Right ventricle myocardium inferior (tissue), 1 donor: ENCODE results near the gene ATG16L2. TPM values are rescaled to one million over a fixed set of nuclear protein-coding genes. Genes with fewer than 3 reads are reported as not detected.

Experiments
- ATAC-seq: fragments of 200-7000 bp; cut with Tn5 transposase; one replicate; pipeline ENCODE4 v1.9.1; 2020; ENCODE audit warnings: mild to moderate bottlenecking, moderate library complexity
- DNase-seq: peaks from one replicate; pipeline ENCODE4 v3.0.0; 2021; ENCODE audit errors: missing footprints
- intact Hi-C: fragments of 100-400 bp; cut with DNase I; formaldehyde crosslinking; loops from one replicate; pipeline ENCODE4 v1.11.0; 2022
- microRNA-seq: library from miRNA; unstranded; fragments of <30 nt; microRNA quantifications from one replicate; pipeline ENCODE4 v1.2.0, GENCODE V29; 2020
- total RNA-seq: library from RNA; stranded (reverse); fragmentation: NEBNext Ultra II Directional; extraction: Animal tissue kit (Norgen Biotek cat#: 25700); gene quantifications from one replicate; pipeline ENCODE4 v1.2.1, GENCODE V29; 2021
- donor health status: DM: no; HTN: yes; CAD: no; lungs with severe emphysema.

ATG16L2 gene
- total RNA-seq, 1 donor from 2014 or later, result 16.5 TPM

GRCh38 chr11:72859126-72859525, 44.9 kb downstream of the ATG16L2 start:
- ATAC-seq, result no peak
- intact Hi-C loops, result no loop called here
- no peak for DNase-seq

GRCh38 chr11:72860010-72860409, 45.8 kb downstream of the ATG16L2 start:
- intact Hi-C loops, result no loop called here
- DNase-seq (no peak), ATAC-seq (no peak)

DNA sequence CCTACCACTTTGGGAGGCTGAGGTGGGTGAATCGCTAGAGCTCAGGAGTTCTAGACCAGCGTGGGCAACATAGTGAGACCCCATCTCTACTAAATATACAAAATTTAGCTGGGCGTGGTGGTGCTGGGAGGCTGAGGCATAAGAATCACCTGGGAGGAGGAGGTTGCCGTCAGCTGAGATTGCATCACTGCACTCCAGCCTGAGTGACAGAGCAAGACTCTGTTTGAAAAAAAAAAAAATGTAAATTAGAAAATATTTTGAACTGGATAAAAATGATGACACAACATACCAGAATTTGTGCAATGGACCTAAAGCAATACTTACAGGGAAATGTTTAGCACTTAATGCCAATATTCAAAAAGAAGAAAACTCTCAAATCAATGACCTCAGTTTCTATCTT, 46.4 kb downstream of the ATG16L2 start:
- ATAC-seq (no peak), DNase-seq (no peak)
- intact Hi-C loops, result no loop called here

DNA sequence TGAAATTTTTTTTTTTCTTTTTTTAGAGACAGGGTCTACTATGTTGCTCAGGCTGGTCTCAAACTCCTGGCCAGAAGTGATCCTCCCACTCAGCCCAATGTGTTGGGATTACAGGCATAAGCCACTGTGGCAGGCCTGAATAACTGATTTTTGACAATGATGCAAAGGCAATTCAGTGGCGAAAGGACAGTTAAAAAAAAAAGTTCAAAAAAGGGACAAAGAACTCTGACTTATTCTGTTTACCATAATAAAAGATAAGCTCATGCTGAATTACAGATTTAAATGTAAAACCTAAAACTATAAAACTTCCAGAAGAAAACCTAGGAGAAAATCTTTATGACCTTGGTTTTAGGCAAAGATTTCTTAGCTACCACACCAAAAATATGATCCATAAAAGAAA, 48.9 kb downstream of the ATG16L2 start:
- ATAC-seq (no peak), DNase-seq (no peak)
- intact Hi-C loops, result no loop called here

DNA sequence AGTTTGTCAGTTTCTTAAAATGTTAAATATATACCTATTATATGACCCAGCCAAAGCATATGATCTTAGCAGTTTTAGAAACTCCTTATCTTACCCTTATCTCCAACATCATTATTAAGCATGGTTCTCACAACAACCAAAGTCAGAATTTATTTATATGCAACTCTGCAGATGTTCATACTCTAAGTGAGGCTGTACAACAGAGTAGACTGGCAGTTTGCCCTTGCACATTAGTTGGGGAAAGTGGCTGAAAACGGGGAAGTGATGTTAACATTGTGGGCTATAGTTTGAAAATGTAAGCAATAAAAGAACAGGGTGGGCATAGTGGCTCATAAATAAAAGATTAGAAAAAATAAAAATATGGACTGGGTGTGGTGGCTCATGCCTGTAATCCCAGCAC, 49.7 kb downstream of the ATG16L2 start:
- intact Hi-C loops, result no loop called here
- no peak for ATAC-seq

GRCh38 chr11:72864702-72865655, 50.8 kb downstream of the ATG16L2 start:
- ATAC-seq (peak; percentile 79), DNase-seq (no peak)
- intact Hi-C loops, result no loop called here

More for the DNA sequence above, 49.7 kb downstream of the ATG16L2 start:
- DNase-seq, result no peak

GRCh38 chr11:72867970-72868369, 53.8 kb downstream of the ATG16L2 start:
- DNase-seq (no peak), ATAC-seq (no peak)
- intact Hi-C loops, result no loop called here

GRCh38 chr11:72869831-72870230, 55.6 kb downstream of the ATG16L2 start:
- ATAC-seq (no peak), DNase-seq (no peak)
- intact Hi-C loops, result no loop called here

GRCh38 chr11:72871119-72871518, 56.9 kb downstream of the ATG16L2 start:
- ATAC-seq, result no peak
- intact Hi-C loops, result no loop called here
- DNase-seq, result no peak

- ATAC-seq, result no peak
- no peak for DNase-seq
- intact Hi-C loops, result no loop called here
Measured at GRCh38 chr11:72872012-72872411, 57.8 kb downstream of the ATG16L2 start.

DNA sequence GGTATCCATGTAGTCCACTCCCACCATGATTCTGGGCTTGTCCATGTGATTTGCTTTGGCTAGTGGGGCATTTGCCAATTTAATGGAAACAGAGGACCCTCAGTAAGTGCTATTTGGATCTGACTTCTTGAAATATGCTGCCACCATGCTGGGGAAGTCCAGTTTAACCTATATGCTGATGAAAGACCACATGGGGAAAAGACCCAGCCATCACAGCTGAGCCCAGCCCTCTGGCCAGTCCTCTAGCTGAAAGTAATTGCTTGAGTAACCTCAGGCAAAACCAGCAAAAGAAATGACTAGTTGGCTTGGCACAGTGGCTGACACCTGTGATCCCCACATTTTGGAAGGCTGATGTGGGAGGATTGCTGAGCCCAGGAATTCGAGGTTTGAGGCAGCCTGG, 61.5 kb downstream of the ATG16L2 start:
- intact Hi-C loops, result no loop called here
- ATAC-seq, result no peak
- DNase-seq, result no peak

DNA sequence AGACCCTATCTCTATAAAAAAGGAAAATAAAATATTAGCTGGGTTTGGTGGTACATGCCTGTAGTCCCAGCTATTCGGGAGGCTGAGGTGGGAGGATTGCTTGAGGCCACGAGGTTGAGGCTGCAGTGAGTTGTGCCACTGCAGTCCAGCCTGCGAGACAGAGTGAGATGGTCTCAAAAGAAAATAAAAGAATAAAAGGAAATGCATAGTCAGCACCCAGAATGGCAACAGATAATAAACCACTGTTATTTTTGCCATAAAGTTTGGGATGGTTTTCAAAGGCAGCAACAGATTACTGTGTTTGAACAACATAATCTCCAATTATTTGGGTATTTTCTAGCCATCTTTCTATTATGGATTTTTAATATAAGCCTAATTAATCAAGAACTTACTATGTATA, 61.9 kb downstream of the ATG16L2 start:
- DNase-seq, result no peak
- ATAC-seq, result no peak
- intact Hi-C loops, result no loop called here

Small RNAs within 50 kb of the gene (microRNA-seq; reads per million reads assigned to microRNA genes)
- gene MIR4692, result not detected

Other genes starting within 250 kb of the ATG16L2 start
- gene PDE2A, start 140.0 kb upstream of the ATG16L2 start, total RNA-seq, result 41.2 TPM
- 55.2 TPM for gene ARAP1, start 62.0 kb upstream of the ATG16L2 start, total RNA-seq
- gene STARD10, start 20.4 kb upstream of the ATG16L2 start, total RNA-seq, result 114 TPM